HL-60 (cell line): ENCODE results near the gene CPN2.

ENCODE experiments used
- POLR2AphosphoS5 ChIP-seq: IDR thresholded peaks from 2 replicates; pipeline ENCODE4 v1.6.1; 2012; ENCODE audit warnings: low read depth
- SPI1 ChIP-seq: IDR thresholded peaks from 2 replicates; pipeline ENCODE4 v1.6.1; 2012; ENCODE audit warnings: low read depth, mild to moderate bottlenecking, borderline replicate concordance
- TF ChIP-seq, protein P1 (sequence below): IDR thresholded peaks from one replicate; pipeline ENCODE4 v1.5.1; 2011; ENCODE audit warnings: low read length, control low read depth, inconsistent platforms; ENCODE audit not compliant: insufficient read depth

DNA sequence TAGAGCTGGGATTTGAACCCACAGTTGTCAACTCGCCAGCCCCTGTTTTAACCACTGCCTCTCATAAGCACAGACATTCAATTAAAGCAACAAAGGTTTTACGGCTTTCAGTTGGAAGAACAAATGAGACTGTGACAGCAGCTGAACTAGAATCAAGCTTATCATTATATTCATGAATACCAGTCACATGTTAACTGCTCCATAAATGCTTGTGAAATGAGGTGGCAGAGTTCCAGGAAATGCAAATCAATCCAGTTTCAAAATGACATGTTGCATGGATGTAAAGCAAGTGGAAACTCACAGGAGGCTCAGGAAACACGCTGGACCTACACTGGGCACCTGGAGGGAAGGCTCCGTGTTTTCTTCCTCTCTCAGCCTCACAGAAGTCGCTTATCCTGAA, 44.1 kb upstream of the CPN2 start:
- TF ChIP-seq, protein P1, sequence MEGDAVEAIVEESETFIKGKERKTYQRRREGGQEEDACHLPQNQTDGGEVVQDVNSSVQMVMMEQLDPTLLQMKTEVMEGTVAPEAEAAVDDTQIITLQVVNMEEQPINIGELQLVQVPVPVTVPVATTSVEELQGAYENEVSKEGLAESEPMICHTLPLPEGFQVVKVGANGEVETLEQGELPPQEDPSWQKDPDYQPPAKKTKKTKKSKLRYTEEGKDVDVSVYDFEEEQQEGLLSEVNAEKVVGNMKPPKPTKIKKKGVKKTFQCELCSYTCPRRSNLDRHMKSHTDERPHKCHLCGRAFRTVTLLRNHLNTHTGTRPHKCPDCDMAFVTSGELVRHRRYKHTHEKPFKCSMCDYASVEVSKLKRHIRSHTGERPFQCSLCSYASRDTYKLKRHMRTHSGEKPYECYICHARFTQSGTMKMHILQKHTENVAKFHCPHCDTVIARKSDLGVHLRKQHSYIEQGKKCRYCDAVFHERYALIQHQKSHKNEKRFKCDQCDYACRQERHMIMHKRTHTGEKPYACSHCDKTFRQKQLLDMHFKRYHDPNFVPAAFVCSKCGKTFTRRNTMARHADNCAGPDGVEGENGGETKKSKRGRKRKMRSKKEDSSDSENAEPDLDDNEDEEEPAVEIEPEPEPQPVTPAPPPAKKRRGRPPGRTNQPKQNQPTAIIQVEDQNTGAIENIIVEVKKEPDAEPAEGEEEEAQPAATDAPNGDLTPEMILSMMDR: no peak
- TF ChIP-seq POLR2AphosphoS5 (no peak), SPI1 (no peak)
